HG03097 (cell line): Measurements from ENCODE around the gene GPR87.

Source experiments
- ATAC-seq: cut with Tn5 transposase; IDR thresholded peaks from one replicate; pipeline ENCODE4 v1.9.1; 2021; ENCODE audit not compliant: unreplicated experiment, low FRiP score

Gene GPR87, protein sequence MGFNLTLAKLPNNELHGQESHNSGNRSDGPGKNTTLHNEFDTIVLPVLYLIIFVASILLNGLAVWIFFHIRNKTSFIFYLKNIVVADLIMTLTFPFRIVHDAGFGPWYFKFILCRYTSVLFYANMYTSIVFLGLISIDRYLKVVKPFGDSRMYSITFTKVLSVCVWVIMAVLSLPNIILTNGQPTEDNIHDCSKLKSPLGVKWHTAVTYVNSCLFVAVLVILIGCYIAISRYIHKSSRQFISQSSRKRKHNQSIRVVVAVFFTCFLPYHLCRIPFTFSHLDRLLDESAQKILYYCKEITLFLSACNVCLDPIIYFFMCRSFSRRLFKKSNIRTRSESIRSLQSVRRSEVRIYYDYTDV

DNA sequence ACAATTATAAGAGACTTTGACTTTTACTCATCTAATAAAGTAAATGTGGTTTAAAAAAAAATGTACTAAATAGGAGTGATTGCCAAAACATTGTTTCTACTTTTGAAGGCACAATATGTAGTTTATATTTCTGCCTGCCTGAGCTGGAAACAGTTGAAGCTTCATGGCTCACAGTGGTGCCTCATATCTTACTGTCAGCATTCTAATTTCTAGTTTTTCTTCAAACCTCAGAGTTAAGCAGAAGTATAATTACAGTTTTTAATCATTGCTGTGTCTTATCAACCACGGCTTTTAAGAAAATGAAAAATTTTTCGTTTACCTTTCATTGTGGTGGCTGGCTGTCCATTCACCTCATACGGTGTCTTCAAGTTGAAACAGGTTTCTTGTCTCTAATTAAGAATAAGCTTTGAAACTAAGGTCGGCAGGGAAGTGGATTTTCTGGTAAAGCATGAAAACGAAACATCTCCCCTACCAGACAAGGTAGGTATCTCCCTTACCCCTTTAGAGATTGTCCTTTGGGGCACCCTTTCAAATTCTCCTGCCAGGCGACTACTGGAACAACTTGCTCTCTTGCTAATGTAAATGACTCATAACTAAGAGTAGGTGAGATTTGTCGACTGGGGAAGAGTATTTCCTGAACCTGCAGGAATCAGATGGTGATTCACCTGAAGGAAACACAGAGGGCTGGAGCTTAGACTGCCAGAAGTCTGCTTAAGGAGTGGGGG, at the start of gene GPR87:
GPR87 (minus strand) TSS at position 554 of the 725 bp plus-strand sequence. CDS start 16,720 bp downstream, outside the sequence.
- ATAC-seq, result no peak

DNA sequence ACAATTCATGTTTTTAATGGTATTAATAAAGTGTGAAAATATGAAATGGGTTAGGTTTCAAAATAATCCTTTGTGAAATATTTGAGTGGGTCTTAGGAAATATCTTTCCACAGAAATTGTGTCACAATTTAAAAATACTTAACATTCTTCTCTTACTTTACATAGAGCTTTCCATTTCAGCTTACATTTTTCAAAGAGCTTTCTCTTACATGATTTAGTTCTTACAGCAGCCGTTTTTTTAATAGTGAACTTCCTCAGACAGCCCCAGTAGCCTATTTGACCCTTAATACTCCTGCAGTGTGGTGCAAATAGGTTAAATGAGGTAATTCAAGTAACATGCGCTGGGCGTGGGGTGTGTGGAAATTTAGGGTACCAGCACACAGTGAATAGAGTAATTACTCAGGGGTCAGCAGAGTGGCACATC, 46.1 kb upstream of the GPR87 start:
- ATAC-seq, result no peak

DNA sequence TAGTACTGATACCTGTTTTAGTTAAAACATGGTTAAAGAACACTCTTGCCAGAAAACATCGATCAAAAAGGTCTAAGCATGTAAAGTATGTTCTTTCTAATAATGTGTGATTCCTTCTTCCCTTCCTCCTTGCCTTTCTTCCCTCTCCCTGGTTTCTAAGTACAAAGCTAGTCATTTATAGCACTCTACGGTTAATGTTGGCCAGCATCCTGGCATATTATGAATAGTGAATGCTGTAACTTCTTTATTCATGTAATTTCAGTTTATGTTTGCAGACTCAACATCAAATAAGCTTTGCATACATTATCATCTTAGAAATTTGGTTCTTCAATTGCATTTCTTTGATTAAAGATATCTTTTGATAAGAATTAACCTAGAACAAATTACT, 40.8 kb upstream of the GPR87 start:
- no peak for ATAC-seq

DNA sequence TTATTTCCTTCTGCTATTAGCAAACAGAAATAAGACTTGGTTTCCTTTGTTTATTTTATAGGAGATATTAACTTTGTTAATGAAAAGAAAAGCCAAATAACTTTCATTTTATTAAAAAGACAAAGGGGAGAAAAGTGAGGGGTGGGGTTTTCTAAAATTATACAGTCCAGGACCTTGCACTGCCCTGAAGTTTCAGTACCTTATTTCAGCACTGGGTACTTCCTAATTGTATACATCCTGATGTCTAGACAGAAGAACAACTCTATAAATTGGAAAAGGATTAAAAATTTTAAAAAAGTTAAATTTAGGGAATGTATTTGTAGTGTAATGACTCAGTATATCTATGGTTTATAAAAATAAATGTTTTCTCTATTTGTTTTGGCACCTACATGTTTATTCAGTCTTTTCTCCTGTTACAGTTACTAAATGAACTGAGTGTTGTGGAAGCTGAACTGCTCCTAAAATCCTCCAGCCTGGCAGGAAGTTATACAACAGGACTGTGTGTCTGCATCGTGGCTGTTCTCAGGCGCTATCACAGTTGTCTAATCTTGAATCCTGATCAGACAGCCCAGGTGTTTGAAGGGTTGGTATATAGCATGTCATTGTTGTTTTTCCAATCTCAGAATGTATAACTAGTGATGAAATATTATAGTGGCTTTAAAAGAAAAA, 40.3 kb upstream of the GPR87 start:
- ATAC-seq, result no peak

DNA sequence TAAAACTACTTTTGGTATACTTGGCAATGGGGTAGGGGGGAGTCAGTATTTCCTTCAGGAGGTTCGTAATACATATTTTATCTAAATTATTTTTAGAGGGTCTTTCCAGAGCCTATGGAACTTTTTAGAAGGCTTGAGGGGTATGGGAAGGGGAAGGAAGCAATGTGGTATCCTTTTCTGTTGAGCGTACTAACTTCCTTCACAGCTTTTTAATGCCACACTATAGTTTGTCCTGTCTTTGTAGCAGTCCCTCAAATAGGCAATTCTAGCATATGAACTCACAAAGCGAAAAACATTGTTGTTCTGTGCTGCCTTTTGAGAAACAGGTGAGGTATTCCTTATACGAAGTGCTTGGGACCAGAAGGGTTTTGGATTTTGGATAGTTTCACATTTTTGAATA, 35.0 kb upstream of the GPR87 start:
- peak; percentile 24 for ATAC-seq

DNA sequence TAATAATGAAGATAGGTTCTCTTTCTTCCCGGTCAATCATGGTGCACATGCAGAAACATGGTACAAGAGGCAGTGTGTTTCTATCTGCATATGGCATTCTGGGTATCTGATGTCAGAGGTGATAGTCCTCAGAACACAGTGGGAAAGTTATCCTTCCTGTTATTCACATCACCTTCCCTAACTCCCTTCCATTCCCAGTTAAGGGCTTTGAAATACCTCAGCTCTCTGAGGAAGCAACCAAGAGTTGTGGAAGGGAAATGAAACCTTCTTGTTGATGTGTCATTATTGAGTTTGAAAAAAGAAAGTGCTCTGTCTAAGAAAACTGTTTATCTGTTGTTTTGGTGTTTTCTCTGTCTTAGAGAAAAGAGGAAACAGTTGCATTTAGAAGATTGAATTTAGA, 34.6 kb upstream of the GPR87 start:
- peak; percentile 71 for ATAC-seq

DNA sequence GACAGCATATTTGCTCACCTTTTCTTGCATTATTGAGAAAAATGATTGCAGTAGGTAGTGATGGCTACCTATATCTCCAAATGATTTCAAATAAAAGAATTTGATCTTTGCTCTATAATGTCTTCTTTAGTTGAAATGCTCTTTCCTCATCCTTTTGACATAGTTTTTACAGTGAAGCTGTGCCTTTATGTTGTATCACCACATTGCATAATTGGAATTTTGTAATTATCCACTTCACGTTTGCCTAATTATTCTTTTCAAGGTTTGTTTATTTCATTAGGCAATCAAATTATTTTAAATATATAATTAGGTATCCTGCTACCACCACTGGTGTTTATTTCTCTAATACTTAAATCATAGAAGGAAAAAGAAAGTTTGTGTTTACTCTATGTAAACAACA, 34.0 kb upstream of the GPR87 start:
- no peak for ATAC-seq

DNA sequence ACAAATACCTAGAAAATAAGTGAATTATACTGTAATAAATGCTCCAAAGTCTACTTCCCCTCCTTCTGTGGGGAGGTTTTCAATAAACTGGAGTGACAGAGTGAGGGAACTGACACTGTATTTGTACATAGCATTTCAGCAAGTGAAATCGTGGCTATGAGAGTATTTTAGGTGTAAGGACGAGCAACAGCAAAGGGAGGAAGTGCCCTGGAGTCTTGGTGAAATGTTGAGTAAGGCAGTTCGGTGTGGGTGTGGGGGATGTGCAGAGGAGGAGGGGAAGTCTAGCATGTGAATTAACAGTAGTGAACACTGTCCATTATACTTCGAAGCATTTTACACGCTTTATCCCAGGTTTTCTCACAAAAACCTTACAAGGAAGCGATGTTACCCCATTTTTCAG, 30.8 kb upstream of the GPR87 start:
- no peak for ATAC-seq

DNA sequence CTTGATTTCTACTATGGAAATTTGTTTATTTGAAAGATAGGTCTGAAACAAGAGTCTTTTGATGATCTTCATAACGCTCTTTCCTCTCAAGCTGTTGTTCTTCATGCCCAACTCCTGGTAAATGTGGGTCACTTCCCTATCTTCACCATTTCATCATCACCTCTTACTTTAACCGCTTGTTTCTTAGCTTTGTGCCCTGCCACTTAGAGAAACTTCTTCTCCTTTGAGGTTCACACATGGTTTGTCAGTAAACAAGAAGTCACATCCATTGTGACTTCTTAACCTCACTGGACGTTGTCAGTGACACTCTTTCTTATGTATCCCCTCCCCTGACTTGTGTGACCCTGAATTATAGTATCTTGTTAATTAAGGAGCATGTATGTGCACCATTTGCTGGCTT, 29.7 kb upstream of the GPR87 start:
- no peak for ATAC-seq

DNA sequence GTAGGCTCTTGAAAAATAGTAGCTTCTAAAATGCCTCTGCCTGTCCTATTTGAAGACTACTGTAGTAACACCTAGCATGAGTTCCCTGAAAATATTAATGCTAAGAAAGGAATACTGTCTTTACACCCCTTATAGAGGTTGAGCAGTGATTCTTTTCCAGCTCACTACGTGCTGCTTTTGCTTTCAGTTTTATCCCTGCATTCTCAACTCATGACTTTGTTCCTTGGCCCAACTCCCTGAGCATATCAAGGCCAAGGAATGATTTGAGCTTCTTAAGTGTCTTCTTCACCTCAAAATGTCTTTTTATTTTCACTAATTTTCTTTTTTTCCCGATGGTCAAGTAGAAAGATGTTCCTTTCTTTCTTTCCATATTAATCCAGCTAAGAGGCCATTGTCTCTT, 29.2 kb upstream of the GPR87 start:
- ATAC-seq, result no peak

DNA sequence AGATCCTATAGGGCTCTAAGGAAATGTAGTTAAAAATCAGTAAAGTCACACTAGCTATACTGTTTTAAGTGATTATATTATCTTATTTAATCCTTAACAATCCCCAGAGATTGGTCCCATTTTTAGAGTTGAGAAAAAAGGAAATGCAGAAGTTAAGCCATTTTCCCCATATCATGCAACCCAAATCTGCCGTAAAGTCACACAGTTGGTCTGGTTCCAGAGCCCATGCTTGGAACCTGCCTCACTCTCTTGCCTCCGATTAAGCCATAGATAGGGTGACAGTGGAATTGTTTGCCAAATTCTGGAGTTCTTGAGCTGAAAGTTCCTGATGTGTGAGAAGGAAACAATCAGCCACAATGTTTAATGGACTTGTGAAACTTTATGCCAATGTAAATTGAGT, 15.1 kb upstream of the GPR87 start:
- ATAC-seq, result no peak

DNA sequence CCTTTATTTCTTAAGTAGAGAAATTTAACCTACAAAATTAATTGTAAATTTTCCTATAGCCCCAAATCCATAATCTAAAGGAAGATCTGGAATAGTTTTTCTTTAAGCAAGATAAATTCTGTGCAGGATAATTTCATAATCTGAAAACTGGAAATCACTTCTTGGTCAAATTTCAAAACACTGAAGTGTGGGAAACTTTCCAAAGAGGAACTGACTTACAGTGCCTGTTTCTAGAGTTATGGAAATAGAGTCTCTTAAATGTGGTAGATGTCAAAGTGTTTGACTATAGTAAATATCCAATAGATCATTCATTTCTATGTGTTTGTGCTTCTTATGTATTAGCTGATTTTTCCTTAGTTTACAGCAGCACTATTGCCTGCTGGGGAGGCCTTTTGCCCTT, 14.3 kb upstream of the GPR87 start:
- ATAC-seq, result no peak

DNA sequence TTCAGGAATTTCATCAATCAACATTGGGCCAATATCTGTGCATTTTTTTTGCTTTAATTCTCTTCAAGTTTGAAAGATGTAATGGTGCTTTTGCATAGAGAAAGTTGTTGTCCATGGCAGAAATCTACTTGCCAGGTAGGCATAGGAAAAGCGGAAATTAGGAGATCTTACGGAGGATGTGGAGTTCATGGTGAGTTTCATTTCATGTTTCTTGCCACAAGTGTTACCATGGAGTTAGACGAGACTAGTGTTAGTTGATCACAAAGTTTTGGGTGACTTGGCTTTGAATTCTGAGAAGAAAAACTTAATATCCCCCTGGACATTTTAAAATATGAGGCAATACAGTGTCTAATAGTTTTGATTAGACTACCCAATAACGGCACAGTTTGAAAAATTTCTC, 13.8 kb upstream of the GPR87 start:
- ATAC-seq, result no peak

DNA sequence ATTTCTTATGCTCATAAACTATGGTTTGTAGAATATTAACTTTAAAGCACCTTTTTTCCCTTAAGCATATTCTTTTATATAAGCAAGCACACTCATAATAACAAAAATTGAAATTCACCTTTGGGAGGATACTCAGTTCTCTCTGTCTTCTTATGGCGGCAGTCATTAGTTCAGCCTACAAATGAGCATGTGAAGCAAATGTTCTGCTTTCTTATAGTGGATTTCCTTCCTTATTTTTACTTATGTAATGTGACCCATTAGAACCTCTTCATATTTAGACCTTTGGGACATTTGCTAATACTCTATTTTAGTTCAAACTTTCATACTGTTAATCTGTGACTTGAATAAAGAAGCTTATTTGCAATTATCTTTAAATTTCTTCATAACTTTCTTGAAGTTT, 12.7 kb upstream of the GPR87 start, which contains the start of gene P2RY13:
P2RY13 (minus strand) TSS at position 187 of the 400 bp plus-strand sequence; CDS start at position 166, 21 bp downstream.
- no peak for ATAC-seq

DNA sequence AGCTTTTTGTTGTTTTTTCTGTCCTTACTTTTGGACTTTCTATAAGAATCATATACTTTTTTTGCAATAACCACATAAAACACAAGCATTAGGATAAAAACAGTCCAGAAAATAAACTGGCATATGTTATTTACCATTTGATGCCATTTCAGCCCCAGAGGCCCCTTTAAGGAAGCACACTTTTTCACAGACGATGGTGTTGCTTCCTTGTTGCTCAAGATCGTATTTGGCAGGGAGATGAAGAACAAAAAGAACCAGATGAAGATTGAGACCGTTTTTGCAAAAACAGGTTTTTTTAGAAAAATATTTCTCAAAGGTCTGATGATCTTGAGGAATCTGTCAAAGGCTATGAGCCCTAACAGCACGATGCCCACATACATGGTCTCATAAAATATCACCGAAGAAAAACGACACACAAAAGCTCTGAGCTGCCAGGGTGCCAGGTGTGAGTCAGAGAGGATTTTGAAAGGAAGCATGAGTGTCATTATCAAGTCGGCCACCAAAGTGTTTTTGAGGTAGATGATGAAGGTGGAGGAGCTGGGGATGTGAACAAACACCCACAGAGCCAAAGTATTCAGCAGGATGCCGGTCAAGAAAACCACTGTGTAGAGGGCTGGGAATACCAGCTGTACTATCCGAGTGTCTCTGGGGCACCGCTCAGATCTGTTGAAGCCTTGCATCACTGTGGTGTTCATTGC, 11.8 kb upstream of the GPR87 start:
- no peak for ATAC-seq

DNA sequence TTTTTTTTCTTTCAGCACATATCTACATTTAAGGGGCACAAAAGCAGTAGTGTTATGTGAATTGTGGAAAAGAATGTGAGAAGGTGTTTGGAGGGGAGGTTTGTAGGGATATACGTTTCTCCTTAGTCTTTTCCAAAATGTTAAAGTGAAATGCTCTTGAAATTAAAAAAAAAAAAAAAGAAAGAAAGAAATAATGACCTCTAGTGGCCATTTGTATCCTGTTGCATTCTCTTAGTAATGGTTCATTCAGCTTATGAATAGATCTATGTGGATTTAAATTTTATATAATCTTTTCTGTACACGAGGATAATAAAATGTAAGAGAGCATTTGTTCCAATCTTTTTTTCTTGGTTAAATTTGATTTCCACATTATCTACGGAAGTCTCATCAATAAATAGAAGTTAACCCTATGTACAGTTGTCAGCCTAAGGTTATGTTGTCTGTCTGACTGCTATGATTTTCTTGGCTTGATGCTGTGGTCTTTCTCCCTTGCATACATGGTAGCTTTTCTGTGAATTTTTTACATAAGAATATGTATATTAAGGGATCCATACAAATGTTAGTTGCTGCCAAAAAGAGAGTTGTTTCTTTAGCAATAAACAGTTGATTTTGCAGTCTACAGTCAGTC, 11.1 kb upstream of the GPR87 start:
- no peak for ATAC-seq

DNA sequence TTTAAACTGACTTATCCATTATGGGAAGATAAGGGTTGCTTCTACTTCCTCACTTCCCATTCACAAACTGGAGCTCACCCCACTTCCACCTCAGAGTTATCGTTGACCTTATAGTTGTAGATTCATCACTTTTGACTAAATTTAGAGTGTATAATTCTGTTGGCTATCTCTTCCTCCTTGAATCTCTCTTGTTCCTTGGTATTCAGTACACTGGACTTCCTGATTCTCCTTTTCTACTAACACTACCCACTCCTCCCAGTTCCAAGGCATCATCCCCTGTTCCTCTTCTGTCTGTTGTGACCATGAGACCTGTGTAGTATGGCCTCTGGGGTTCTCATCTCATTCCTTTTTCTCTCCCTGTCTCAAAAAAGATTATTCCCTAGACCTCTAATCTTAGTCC, 5.9 kb upstream of the GPR87 start:
- ATAC-seq, result no peak

DNA sequence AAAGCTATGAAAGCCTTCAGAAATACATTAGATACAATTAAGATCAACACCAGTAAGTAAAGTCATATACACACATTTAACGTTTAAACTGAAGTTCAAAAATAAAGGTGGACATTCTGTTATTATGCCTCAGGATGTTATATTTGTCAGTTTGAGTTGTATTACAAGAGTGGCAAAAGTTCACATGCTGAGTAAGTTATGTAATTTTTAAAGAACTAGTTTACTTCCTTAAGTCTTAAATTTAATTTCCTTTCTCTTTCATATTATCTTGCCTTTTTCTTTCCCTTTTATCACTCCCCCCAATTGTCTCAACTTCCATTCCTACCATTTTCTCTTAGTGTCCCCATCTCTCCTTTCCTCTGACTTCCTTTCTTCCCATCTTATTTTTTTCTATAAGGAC, 4.9 kb upstream of the GPR87 start:
- no peak for ATAC-seq

DNA sequence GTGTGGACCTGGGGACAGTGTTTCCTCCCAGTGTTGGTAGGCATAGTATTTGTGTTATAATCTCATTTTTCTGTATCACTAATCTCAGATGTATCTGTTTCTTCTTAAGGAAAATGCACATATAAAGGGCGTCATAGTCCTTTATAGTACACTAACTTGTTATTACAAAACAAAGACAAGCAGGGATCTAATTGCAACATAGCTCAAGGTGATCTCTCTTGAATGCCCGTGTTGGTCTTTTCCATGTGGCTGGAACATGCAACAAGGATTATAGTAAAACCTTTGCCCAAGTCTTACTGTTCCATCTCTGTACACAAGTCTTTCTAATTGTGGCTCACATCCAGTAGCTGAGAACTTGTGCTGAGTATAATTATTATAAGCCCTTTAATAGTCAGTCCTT, 3.5 kb upstream of the GPR87 start:
- ATAC-seq, result no peak

DNA sequence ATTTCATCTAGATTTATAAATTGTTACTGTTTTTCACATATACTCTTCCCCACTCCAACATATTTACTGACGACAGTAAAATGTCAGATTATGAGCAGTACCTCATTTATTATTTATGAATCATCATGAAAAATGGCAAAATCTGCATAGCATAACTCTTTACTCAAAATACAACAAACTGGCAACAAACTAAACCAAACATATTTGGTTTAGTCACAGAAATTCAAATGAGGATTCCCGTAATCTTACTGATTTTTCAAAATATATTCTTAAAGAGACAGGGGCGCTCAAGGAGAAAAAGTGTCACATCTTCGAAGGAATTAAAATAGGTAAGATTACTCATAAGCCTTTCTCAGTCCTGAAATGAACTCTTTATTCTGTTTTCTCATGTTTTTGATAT, 3.0 kb upstream of the GPR87 start:
- ATAC-seq, result no peak

DNA sequence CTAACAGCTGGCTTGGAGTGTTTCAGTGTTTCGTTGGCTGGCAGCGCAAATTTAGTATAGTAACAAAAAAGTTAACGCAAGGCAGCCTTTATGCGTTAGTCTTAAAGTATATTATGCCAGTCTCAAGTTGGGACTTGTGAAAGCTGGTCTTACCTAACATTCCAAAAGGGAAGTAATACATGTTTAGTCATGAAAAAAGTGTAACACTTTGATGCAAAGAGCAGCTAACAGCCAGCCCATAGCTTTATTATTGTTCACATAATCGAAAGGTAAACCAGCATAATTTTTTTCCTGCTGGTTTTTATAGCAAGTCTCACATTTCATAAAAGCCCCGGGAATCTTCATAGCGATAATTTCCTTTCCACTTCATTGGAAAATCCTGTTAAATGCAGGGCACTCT, 2.4 kb upstream of the GPR87 start:
- ATAC-seq, result no peak
